GM12878 (cell line): ENCODE results near the gene ANK3. TPM values are rescaled to one million over a fixed set of nuclear protein-coding genes. Genes with fewer than 3 reads are reported as not detected.
A peak's percentile ranks its signal among the peaks of the same experiment; 100 is the strongest.

ENCODE experiments used
- ATAC-seq: fragments of 200-7000 bp; cut with Tn5 transposase; 3 replicates; pipeline ENCODE4 v1.9.1; 2020; ENCODE audit warnings: mild to moderate bottlenecking, moderate library complexity
- BruUV-seq: library from RNA; stranded (reverse); fragments of 400-500 nt; replicated peaks from 2 replicates; lab custom pipeline; 2021; lab: Mats Ljungman, UMichigan
- CTCF ChIA-PET: fragments of 300-600 bp; sonication (Branson Sonifier 250); formaldehyde crosslinking; extraction: SDS; loops from one replicate; lab custom pipeline; 2021; ENCODE audit warnings: inconsistent platforms; lab: Yijun Ruan, JAX
- POLR2A ChIA-PET: fragments of 350-600 bp; formaldehyde crosslinking; extraction: SDS; loops from one replicate; lab custom pipeline; 2021; ENCODE audit warnings: inconsistent platforms; lab: Charles Lee
- RAD21 ChIA-PET: fragments of 300-600 bp; sonication (Branson Sonifier 250); formaldehyde crosslinking; loops from one replicate; lab custom pipeline; 2023; ENCODE audit warnings: antibody characterized with exemption; ENCODE audit not compliant: unreplicated experiment; lab: Charles Lee
- SMC1A ChIA-PET: fragments of 300-600 bp; sonication (Branson Sonifier 250); formaldehyde crosslinking; loops from one replicate; lab custom pipeline; 2023; ENCODE audit not compliant: unreplicated experiment, uncharacterized antibody; lab: Charles Lee
- DNase-seq: peaks from one replicate; pipeline ENCODE4 v3.0.0-alpha.2; 2011; ENCODE audit warnings: low read depth, low spot score
- FAIRE-seq: peaks from 3 replicates; lab custom pipeline; 2011; peaks lifted over from hg19 to GRCh38; lab: Jason Lieb, UNC
- H2AFZ ChIP-seq: 2 replicates; pipeline ENCODE4 v1.6.0; 2011; ENCODE audit warnings: low read depth, low read length, control low read depth; ENCODE audit not compliant: control insufficient read depth
- H3K27ac ChIP-seq: 2 replicates; pipeline ENCODE4 v1.5.1; 2011; ENCODE audit warnings: control low read depth; ENCODE audit not compliant: control insufficient read depth, insufficient read depth
- H3K27me3 ChIP-seq, 2 experiments: replicated peaks in 1 of 2; 2 replicates each; pipeline versions ENCODE4 v1.6.0 to v1.6.1; 2011; ENCODE audit warnings: low read length in 1 of 2; ENCODE audit not compliant: control insufficient read depth in 2 of 2, insufficient read depth in 2 of 2
- H3K36me3 ChIP-seq, 2 experiments: 2 replicates each; pipeline ENCODE4 v1.5.1; 2011; ENCODE audit warnings: low read length in 1 of 2; ENCODE audit not compliant: control insufficient read depth in 2 of 2, insufficient read depth in 2 of 2
- H3K4me1 ChIP-seq: 2 replicates; pipeline ENCODE4 v1.6.1; 2011; ENCODE audit warnings: mild to moderate bottlenecking, low read length, moderate library complexity, mixed read lengths; ENCODE audit not compliant: control insufficient read depth, insufficient read depth
- H3K4me2 ChIP-seq: 2 replicates; pipeline ENCODE4 v1.6.0; 2011; ENCODE audit warnings: control low read depth; ENCODE audit not compliant: control insufficient read depth, insufficient read depth
- H3K4me3 ChIP-seq: fragments of 200-600 bp; sonication (generic); 2 replicates; pipeline ENCODE4 v1.5.1; 2016
- H3K79me2 ChIP-seq: 2 replicates; pipeline ENCODE4 v1.6.0; 2011; ENCODE audit warnings: low read length; ENCODE audit not compliant: control insufficient read depth, insufficient read depth
- H3K9ac ChIP-seq: 2 replicates; pipeline ENCODE4 v1.8.0; 2011; ENCODE audit warnings: low read length, control low read depth, mixed read lengths; ENCODE audit not compliant: control insufficient read depth, insufficient read depth
- H3K9me3 ChIP-seq: replicated peaks from 3 replicates; pipeline ENCODE4 v1.5.1; 2011; ENCODE audit warnings: mild to moderate bottlenecking, low read length; ENCODE audit not compliant: control insufficient read depth, insufficient read depth
- H4K20me1 ChIP-seq: 2 replicates; pipeline ENCODE4 v1.6.0; 2011; ENCODE audit not compliant: control insufficient read depth, insufficient read depth
- ATF3 ChIP-seq: IDR thresholded peaks from 2 replicates; pipeline ENCODE4 v1.6.1; 2011; ENCODE audit warnings: low read depth, mild to moderate bottlenecking, low read length, moderate library complexity, borderline replicate concordance; ENCODE audit errors: extremely low read depth
- MLLT1 ChIP-seq: fragments of 450-650 bp; IDR thresholded peaks from 2 replicates; pipeline ENCODE4 v1.6.1; 2016; ENCODE audit warnings: mild to moderate bottlenecking
- MTA3 ChIP-seq: IDR thresholded peaks from 2 replicates; pipeline ENCODE4 v1.6.1; 2012; ENCODE audit warnings: low read length, inconsistent platforms, borderline replicate concordance
- POU2F2 ChIP-seq: IDR thresholded peaks from 3 replicates; pipeline ENCODE4 v1.6.1; 2011; ENCODE audit warnings: low read depth, mild to moderate bottlenecking, low read length, borderline replicate concordance
- RAD51 ChIP-seq: fragments of 450-650 bp; IDR thresholded peaks from 2 replicates; pipeline ENCODE4 v1.6.1; 2016; ENCODE audit warnings: moderate library complexity, mild to moderate bottlenecking, inconsistent platforms
- SPI1 ChIP-seq: IDR thresholded peaks from 2 replicates; pipeline ENCODE4 v1.6.1; 2011; ENCODE audit warnings: low read depth, mild to moderate bottlenecking, low read length, moderate library complexity, borderline replicate concordance; ENCODE audit not compliant: insufficient read depth
- WGBS: methylation state at CpG from one replicate; pipeline ENCODE4 v1.1.6; 2016; ENCODE audit warnings: low lambda C conversion rate; ENCODE audit not compliant: insufficient replicate concordance, insufficient coverage; ENCODE audit errors: missing lambda C conversion rate; 5-methylcytosine and 5-hydroxymethylcytosine counted together
- in situ Hi-C: fragments of 300-500 bp; cut with MboI; formaldehyde crosslinking; loops from 9 replicates; pipeline ENCODE4 v1.14.3; 2018; ENCODE audit warnings: mixed read lengths
- intact Hi-C: fragments of 100-400 bp; cut with micrococcal nuclease; formaldehyde crosslinking; loops from one replicate; pipeline ENCODE4 v1.14.2; 2022; ENCODE audit not compliant: unreplicated experiment
- polyA plus RNA-seq, 11 experiments: library from polyadenylated mRNA; depleted of rRNA in 4 of 11; unstranded in 6 of 11; stranded (reverse) in 5 of 11; fragments of >200 nt; fragmentation: Nextera tagmentation in 4 of 11; fragmentation: Illumina TruSeq in 1 of 11; extraction: Ambion mirVana in 4 of 11; extraction: Trizol in 1 of 11; gene quantifications; 1 replicate in 1 of 11; 2 replicates in 10 of 11; pipeline versions ENCODE4 v1.2.1 to v1.2.3, GENCODE V29; 2011 to 2016; ENCODE audit warnings: inconsistent platforms in 2 of 11, missing spikeins in 2 of 11, low read depth in 1 of 11
- total RNA-seq, 4 experiments: library from RNA; depleted of rRNA in 3 of 4; stranded (reverse); fragments of >200 nt in 3 of 4; fragmentation: Illumina TruSeq in 1 of 4; extraction: Trizol in 1 of 4; gene quantifications; 2 replicates each; pipeline versions ENCODE4 v1.2.1 to v1.2.3, GENCODE V29; 2013 to 2021
- TF ChIP-seq, protein P1 (sequence below): IDR thresholded peaks from 2 replicates; pipeline ENCODE4 v1.6.1; 2011; ENCODE audit warnings: borderline replicate concordance, low read depth, mild to moderate bottlenecking, moderate library complexity, low read length; ENCODE audit not compliant: insufficient read depth, poor library complexity, severe bottlenecking
- TF ChIP-seq, protein P2 (sequence below): fragments of 450-650 bp; formaldehyde crosslinking; IDR thresholded peaks from 2 replicates; pipeline ENCODE4 v1.4.0; 2020; ENCODE audit warnings: mild to moderate bottlenecking, moderate library complexity

ANK3 gene
- total and polyA plus RNA-seq, 10 of the 15 experiments (the other 5 are each of a cell fraction or from before 2014, with no cell fraction given): 0.06 to 0.82 (median 0.20) TPM; not detected in 2

DNA sequence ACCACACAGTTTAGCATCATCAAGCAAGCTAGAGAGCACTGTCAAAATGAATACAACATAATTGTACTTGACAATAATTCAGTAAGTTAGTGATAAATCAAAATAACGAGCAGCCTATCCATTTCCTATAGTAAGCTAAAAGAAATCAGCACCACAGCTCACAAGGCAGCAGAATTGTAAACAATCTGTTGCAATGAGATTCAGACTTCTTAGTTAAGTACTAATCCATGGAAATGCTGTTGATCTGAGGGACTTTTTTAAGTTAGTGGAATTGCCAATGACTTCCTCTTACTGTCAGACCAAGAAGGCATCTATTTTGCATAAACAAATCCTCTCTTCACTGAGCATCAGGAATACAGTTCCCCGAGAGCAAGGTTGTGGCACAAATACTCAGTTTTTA is 346.8 kb downstream of the ANK3 start:
- ChIA-PET RAD21 (no interaction called here), POLR2A (no interaction called here)
- TF ChIP-seq SPI1 (peak; percentile 17; the same call in 1 of the 2 replicates), ATF3 (no peak), RAD51 (no peak), POU2F2 (0 out of 3 replicates have a peak, but pooled peaks have one; percentile 18)

DNA sequence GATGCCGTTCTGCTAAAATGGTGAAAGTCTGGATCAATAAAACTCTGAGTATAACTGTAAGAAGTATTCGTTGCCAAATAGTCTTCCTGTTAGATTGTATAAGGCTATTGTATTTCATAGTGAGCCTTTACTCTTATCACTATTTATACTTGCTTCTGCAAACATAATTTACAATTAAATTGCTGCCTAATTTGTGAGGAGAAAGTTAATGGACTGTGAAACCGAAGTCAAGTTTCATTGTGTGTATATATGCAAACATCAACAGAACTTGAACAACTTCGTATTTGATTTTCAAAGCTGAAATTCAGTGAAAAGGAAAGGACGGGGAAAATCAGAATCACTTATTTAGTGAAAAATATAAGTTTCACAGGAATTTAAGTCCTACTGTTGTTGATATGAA is 347.4 kb downstream of the ANK3 start:
- H2AFZ ChIP-seq: no peak overlapping the region
- CTCF ChIA-PET: interaction anchor here (1.1 to 2.7 kb wide), 2 partner anchors 9 to 418 kb away, joined by 4 to 12 read pairs; no protein-coding TSS in a partner anchor
- H4K20me1 ChIP-seq: no peaks in the 10 kb centered on the region
- intact Hi-C loops: no loop called here
- peak overlapping the region; percentile 1; the same call in 1 of the 2 replicates for H3K4me2 ChIP-seq
- in situ Hi-C loops: no loop called here
- DNase-seq (no peak), ATAC-seq (no peak), FAIRE-seq (no peak)
- peaks cover 6% of the 10 kb centered on the region; the same call in 1 of the 2 replicates for H3K4me1 ChIP-seq
- POLR2A ChIA-PET: no interaction called here
- H3K9ac ChIP-seq: no peak overlapping the region
- no TSS peak for BruUV-seq
- no peak overlapping the region for H3K4me3 ChIP-seq
- RAD21 ChIA-PET: no interaction called here
- no peaks in the 10 kb centered on the region for H3K9me3 ChIP-seq
- H3K27me3 ChIP-seq: no peaks in the 10 kb centered on the region
- WGBS: 13% methylated on average over 5 of the region's 5 CpGs
- SMC1A ChIA-PET: interaction anchor here (0.9 kb wide), 1 partner anchor 134 kb away, joined by 3 read pairs; no protein-coding TSS in a partner anchor
- H3K36me3 ChIP-seq: no peaks in the 10 kb centered on the region
- H3K27ac ChIP-seq: no peak overlapping the region
- H3K79me2 ChIP-seq: no peaks in the 10 kb centered on the region
- no peak for TF ChIP-seq MTA3
- TF ChIP-seq, protein P1, sequence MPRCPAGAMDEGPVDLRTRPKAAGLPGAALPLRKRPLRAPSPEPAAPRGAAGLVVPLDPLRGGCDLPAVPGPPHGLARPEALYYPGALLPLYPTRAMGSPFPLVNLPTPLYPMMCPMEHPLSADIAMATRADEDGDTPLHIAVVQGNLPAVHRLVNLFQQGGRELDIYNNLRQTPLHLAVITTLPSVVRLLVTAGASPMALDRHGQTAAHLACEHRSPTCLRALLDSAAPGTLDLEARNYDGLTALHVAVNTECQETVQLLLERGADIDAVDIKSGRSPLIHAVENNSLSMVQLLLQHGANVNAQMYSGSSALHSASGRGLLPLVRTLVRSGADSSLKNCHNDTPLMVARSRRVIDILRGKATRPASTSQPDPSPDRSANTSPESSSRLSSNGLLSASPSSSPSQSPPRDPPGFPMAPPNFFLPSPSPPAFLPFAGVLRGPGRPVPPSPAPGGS: no peak
- TF ChIP-seq, protein P2, sequence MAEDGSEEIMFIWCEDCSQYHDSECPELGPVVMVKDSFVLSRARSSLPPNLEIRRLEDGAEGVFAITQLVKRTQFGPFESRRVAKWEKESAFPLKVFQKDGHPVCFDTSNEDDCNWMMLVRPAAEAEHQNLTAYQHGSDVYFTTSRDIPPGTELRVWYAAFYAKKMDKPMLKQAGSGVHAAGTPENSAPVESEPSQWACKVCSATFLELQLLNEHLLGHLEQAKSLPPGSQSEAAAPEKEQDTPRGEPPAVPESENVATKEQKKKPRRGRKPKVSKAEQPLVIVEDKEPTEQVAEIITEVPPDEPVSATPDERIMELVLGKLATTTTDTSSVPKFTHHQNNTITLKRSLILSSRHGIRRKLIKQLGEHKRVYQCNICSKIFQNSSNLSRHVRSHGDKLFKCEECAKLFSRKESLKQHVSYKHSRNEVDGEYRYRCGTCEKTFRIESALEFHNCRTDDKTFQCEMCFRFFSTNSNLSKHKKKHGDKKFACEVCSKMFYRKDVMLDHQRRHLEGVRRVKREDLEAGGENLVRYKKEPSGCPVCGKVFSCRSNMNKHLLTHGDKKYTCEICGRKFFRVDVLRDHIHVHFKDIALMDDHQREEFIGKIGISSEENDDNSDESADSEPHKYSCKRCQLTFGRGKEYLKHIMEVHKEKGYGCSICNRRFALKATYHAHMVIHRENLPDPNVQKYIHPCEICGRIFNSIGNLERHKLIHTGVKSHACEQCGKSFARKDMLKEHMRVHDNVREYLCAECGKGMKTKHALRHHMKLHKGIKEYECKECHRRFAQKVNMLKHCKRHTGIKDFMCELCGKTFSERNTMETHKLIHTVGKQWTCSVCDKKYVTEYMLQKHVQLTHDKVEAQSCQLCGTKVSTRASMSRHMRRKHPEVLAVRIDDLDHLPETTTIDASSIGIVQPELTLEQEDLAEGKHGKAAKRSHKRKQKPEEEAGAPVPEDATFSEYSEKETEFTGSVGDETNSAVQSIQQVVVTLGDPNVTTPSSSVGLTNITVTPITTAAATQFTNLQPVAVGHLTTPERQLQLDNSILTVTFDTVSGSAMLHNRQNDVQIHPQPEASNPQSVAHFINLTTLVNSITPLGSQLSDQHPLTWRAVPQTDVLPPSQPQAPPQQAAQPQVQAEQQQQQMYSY (CRISPR knock-in tag): no peak
- TF ChIP-seq MLLT1: no peak

More for the DNA sequence above, 346.8 kb downstream of the ANK3 start:
- no peak for ATAC-seq
- H3K9ac ChIP-seq: no peak overlapping the region
- FAIRE-seq: no peak
- in situ Hi-C loops (no loop called here), intact Hi-C loops (no loop called here)
- no peaks in the 10 kb centered on the region for H3K79me2 ChIP-seq
- ChIA-PET CTCF (interaction anchor here (1.1 kb wide), 1 partner anchor 9 kb away, joined by 4 read pairs; no protein-coding TSS in a partner anchor), SMC1A (interaction anchor here (0.9 kb wide), 1 partner anchor 135 kb away, joined by 3 read pairs; no protein-coding TSS in a partner anchor)
- no peak for DNase-seq
- peaks cover 6% of the 10 kb centered on the region; the same call in 1 of the 2 replicates for H3K4me1 ChIP-seq
- no peaks in the 10 kb centered on the region for H3K36me3 ChIP-seq
- 0 out of 2 replicates have a peak overlapping the region, but pooled peaks have one; percentile 27 for H3K4me2 ChIP-seq
- H3K9me3 ChIP-seq: no peaks in the 10 kb centered on the region
- BruUV-seq: no TSS peak
- H3K27ac ChIP-seq: no peak overlapping the region
- H4K20me1 ChIP-seq: no peaks in the 10 kb centered on the region
- 0% methylated on average over 2 of the region's 2 CpGs for WGBS
- no peak overlapping the region for H3K4me3 ChIP-seq
- no peak overlapping the region for H2AFZ ChIP-seq
- no peaks in the 10 kb centered on the region for H3K27me3 ChIP-seq
